HG03571 (cell line): ENCODE measurements around the gene STK40.
A peak's percentile ranks its signal among the peaks of the same experiment; 100 is the strongest.

Experiments
- ATAC-seq: cut with Tn5 transposase; IDR thresholded peaks from one replicate; pipeline ENCODE4 v1.9.1; 2021; ENCODE audit not compliant: unreplicated experiment

The STK40 gene

DNA sequence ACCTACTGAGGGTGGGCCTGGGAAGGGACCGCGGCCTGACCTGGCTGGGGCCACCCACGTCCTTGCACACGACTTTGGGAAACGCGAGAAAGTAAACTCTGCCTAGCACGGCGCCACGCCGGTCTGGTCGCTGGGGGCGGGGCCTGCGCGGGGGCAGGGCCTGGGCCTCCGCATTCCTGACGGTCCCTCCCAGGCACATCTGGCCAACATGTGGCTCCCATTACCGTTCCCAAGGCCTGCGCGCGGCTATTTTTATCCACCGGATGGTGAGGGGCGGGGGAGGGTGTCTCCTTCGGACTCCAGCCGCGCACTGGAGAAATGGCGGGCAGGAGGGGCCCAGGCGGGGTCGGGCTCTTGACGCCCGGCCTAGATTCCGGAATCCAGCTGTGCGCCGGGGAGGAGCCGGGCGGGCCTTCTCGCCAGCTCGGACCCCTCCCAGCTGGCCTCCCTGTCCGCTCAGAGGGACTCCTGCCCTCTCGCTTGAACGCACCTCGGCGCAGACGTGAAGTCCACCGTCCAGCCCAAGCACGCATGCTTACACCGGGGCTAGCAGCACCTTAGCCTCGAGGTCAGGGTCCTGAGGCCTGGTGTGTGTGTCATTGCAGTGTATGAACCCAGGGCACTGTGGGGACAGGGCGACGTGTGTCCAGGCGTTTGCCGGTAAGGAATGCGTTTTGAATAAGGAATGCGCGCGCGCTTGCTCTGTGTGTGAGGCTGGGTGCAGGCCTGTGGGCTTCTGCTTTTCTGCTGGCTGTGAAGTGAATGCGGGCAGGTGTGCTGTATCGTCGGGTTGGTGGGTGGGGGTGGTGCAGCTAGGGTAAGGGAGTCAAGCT lies 64.4 kb downstream of the STK40 start:
- no peak for ATAC-seq

- no peak for ATAC-seq
Measured at GRCh38 chr1:36320767-36321118, 65.0 kb downstream of the STK40 start.

- ATAC-seq = no peak
Measured at GRCh38 chr1:36320291-36320761, 65.4 kb downstream of the STK40 start.

DNA sequence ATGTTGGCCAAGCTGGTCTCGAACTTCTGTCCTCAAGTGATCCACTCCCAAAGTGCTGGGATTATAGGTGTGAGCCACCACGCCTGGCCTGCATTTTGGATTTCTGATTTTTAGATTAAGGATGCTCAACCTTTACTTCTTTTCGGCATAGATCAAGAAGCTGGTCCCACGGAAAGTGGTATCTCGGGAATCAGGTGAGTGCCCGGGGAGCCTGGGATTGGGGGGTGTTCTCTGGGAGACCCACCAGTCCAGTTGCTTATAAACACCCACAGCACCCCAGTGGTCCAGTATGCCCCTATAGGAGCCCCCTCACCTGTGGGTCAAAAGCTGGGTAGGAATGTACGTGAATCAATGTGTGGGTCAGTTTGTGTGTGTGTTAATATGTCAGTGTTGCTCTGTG lies 76.3 kb downstream of the STK40 start:
- no peak for ATAC-seq

GRCh38 chr1:36307601-36308330 lies 78.0 kb downstream of the STK40 start:
- ATAC-seq = no peak

- ATAC-seq = peak; percentile 96
Measured at GRCh38 chr1:36306902-36307456, 78.7 kb downstream of the STK40 start.

DNA sequence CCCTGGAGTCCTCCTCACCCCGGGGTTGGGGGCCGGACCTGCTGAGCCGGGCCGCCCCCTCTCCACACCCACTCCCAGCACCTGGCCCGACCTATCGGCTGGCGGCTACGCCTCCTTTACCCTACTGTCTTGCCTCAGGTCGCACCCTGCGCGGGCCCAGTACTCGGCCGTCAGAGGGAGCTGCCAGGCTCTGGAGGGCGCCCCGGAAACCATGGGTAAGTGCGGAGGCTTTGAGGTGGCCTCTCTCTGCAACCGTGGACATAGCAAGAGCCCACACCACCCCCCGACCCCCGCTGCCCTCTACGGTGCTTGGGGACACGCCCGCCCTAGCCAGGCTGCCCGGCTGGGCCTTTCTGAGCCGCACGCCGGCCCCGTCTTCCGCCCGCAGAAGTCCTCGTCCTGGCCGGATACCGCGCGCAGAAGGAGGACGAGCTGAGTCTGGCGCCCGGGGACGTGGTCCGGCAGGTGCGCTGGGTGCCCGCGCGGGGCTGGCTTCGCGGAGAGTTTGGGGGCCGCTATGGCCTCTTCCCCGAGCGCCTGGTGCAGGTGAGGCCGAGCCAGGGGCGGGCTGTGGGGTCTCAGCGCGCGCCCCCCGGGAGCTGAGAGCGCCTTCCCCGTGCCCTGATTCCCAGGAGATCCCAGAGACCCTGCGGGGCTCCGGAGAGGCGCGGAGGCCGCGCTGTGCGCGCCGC lies 79.4 kb downstream of the STK40 start, which contains the start of gene SH3D21:
SH3D21 (plus strand) TSS at position 159 of the 692 bp plus-strand sequence; CDS start at position 212, 53 bp downstream.
- ATAC-seq = peak; percentile 27

- ATAC-seq = no peak
Measured at GRCh38 chr1:36305915-36306209, 79.9 kb downstream of the STK40 start.

GRCh38 chr1:36304970-36305914 lies 80.5 kb downstream of the STK40 start:
- no peak for ATAC-seq

GRCh38 chr1:36304521-36304920 lies 81.2 kb downstream of the STK40 start:
- ATAC-seq = no peak

- ATAC-seq = no peak
Measured at GRCh38 chr1:36303650-36304360, 81.9 kb downstream of the STK40 start.

- ATAC-seq = no peak
Measured at GRCh38 chr1:36303244-36303643, 82.5 kb downstream of the STK40 start.

- ATAC-seq = no peak
Measured at GRCh38 chr1:36301220-36301619, 84.5 kb downstream of the STK40 start.

- ATAC-seq = no peak
Measured at GRCh38 chr1:36300526-36300925, 85.2 kb downstream of the STK40 start.

DNA sequence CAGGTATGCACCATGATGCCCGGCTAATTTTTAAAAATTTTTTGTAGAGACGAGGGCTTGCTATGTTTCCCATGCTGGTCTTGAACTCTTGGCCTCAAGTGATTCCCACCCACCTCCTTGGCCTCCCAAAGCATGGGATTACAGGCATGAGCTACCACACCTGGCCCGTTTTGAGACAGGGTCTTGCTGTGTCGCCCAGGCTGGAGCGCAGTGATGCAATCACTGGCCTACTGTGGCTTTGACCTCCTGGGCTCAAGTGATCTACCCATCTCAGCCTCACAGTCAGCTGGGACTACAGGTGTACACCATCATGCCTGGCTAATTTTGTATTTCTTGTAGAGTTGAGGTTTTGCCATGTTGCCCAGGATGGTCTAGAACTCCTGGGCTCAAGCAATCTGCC lies 87.1 kb downstream of the STK40 start:
- no peak for ATAC-seq

DNA sequence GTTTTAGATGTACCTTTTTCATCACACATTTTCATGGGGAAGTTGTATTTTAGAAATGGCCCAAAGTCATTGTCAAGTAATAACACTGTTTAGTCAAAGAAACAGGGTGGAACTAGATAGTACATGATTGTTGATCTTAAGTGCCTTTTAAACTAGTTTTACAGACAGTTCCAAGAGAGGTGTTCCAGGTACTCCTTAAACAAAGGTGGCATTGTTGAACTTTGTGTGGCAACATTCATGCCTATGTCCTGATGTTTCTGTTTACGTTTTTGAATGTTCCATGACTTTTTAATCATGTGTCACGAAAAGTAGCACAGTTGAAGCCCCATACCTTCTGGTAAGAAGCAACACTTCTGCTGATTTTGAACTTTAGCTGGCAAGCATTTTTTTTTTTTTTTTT lies 88.7 kb downstream of the STK40 start:
- ATAC-seq = no peak

GRCh38 chr1:36295390-36295789 lies 90.3 kb downstream of the STK40 start:
- ATAC-seq = no peak
